Smooth muscle cell (in vitro differentiated cells): ENCODE results near the gene SREBF1. TPM values are rescaled to one million over a fixed set of nuclear protein-coding genes. Genes with fewer than 3 reads are reported as not detected.

ENCODE experiments used
- DNase-seq: peaks from one replicate; lab custom pipeline; 2025; ENCODE audit not compliant: unreplicated experiment; lab: John Stamatoyannopoulos, UW
- H2AFZ ChIP-seq: fragments of 200-600 bp; sonication (generic); 2 replicates; pipeline ENCODE4 v1.6.0; 2016; ENCODE audit warnings: antibody characterized with exemption, low read depth, mild to moderate bottlenecking
- H3F3A ChIP-seq: fragments of 200-600 bp; sonication (generic); 2 replicates; pipeline ENCODE4 v1.6.0; 2017; ENCODE audit warnings: antibody characterized with exemption, low read depth
- H3K27ac ChIP-seq: fragments of 200-600 bp; sonication (generic); 2 replicates; pipeline ENCODE4 v1.5.1; 2016; ENCODE audit warnings: low read depth, mild to moderate bottlenecking
- H3K27me3 ChIP-seq: fragments of 200-600 bp; sonication (generic); 2 replicates; pipeline ENCODE4 v1.6.1; 2016; ENCODE audit warnings: low read depth, mild to moderate bottlenecking
- H3K36me3 ChIP-seq: fragments of 200-600 bp; sonication (generic); 2 replicates; pipeline ENCODE4 v1.5.1; 2016; ENCODE audit warnings: low read depth
- H3K4me1 ChIP-seq: fragments of 200-600 bp; sonication (generic); 2 replicates; pipeline ENCODE4 v1.5.1; 2016; ENCODE audit warnings: low read depth
- H3K4me2 ChIP-seq: fragments of 200-600 bp; sonication (generic); 2 replicates; pipeline ENCODE4 v1.6.0; 2016; ENCODE audit warnings: mild to moderate bottlenecking
- H3K4me3 ChIP-seq: fragments of 200-600 bp; sonication (generic); 2 replicates; pipeline ENCODE4 v1.5.1; 2016; ENCODE audit warnings: mild to moderate bottlenecking
- H3K79me2 ChIP-seq: fragments of 200-600 bp; sonication (generic); 2 replicates; pipeline ENCODE4 v1.6.0; 2016; ENCODE audit warnings: low read depth, mild to moderate bottlenecking
- H3K9ac ChIP-seq: fragments of 200-600 bp; sonication (generic); 2 replicates; pipeline ENCODE4 v1.6.0; 2016; ENCODE audit warnings: low read depth
- H3K9me3 ChIP-seq: fragments of 200-600 bp; sonication (generic); replicated peaks from 2 replicates; pipeline ENCODE4 v1.5.1; 2016; ENCODE audit warnings: low read depth
- H4K20me1 ChIP-seq: fragments of 200-600 bp; sonication (generic); 2 replicates; pipeline ENCODE4 v1.6.0; 2016; ENCODE audit warnings: low read depth
- WGBS: methylation state at CpG from one replicate; pipeline ENCODE4 v1.1.7; 2016; ENCODE audit warnings: low lambda C conversion rate; 5-methylcytosine and 5-hydroxymethylcytosine counted together
- polyA plus RNA-seq: library from polyadenylated mRNA; unstranded; fragments of >200 nt; fragmentation: Nextera tagmentation; extraction: Ambion mirVana; gene quantifications from 2 replicates; pipeline ENCODE4 v1.2.1, GENCODE V29; 2016
- total RNA-seq: library from RNA; depleted of rRNA; stranded (reverse); fragments of >200 nt; gene quantifications from 2 replicates; pipeline ENCODE4 v1.2.3, GENCODE V29; 2014
- TF ChIP-seq, protein P1 (sequence below): fragments of 200-600 bp; sonication (generic); IDR thresholded peaks from 2 replicates; pipeline ENCODE4 v1.5.1; 2017; ENCODE audit warnings: borderline replicate concordance, mild to moderate bottlenecking, antibody characterized with exemption; ENCODE audit not compliant: insufficient read depth, poor library complexity, severe bottlenecking

Gene SREBF1
- total and polyA plus RNA-seq, 2 experiments from 2014 or later, result 23.5 to 45.4 TPM

DNA sequence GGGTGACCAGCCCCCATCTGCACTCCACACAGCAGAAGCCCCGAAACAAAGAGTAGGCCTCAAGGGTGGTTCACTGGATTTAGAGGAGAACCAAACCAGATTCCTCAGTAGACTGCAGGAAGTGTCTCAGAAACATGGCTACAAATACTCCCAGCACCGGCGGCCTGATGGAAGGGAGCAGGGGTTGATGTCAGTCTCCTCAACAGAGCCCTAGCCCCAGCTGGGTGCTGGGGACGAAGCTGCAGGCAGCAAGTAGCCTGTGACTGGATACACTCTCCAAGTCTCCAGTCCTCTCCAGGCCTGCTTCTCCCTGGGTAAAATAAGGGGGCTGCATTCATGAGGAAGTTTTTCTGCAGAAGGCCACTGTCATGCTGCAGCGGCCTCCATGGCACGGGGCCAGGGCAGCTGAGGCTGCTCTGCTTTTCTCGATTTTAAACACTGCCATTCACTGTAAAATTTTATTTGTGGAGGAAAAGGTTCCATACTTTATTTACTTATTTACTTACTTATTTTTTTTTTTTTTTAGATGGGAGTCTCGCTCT lies 36.7 kb upstream of the SREBF1 start:
- WGBS, result 81% methylated on average over 8 of the region's 8 CpGs
- H3K9me3 ChIP-seq, result no peaks in the 10 kb centered on the region
- no peak overlapping the region for H3K27ac ChIP-seq
- no peaks in the 10 kb centered on the region for H3K36me3 ChIP-seq
- TF ChIP-seq, protein P1, sequence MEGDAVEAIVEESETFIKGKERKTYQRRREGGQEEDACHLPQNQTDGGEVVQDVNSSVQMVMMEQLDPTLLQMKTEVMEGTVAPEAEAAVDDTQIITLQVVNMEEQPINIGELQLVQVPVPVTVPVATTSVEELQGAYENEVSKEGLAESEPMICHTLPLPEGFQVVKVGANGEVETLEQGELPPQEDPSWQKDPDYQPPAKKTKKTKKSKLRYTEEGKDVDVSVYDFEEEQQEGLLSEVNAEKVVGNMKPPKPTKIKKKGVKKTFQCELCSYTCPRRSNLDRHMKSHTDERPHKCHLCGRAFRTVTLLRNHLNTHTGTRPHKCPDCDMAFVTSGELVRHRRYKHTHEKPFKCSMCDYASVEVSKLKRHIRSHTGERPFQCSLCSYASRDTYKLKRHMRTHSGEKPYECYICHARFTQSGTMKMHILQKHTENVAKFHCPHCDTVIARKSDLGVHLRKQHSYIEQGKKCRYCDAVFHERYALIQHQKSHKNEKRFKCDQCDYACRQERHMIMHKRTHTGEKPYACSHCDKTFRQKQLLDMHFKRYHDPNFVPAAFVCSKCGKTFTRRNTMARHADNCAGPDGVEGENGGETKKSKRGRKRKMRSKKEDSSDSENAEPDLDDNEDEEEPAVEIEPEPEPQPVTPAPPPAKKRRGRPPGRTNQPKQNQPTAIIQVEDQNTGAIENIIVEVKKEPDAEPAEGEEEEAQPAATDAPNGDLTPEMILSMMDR, result no peak
- no peaks in the 10 kb centered on the region for H3K27me3 ChIP-seq
- H3F3A ChIP-seq, result peaks cover 13% of the 10 kb centered on the region
- DNase-seq, result no peak
- H3K4me2 ChIP-seq, result no peak overlapping the region
- H3K79me2 ChIP-seq, result no peaks in the 10 kb centered on the region
- peaks cover 19% of the 10 kb centered on the region for H4K20me1 ChIP-seq
- H2AFZ ChIP-seq, result no peak overlapping the region
- H3K4me1 ChIP-seq, result peaks cover 22% of the 10 kb centered on the region
- H3K9ac ChIP-seq, result no peak overlapping the region
- H3K4me3 ChIP-seq, result no peak overlapping the region

DNA sequence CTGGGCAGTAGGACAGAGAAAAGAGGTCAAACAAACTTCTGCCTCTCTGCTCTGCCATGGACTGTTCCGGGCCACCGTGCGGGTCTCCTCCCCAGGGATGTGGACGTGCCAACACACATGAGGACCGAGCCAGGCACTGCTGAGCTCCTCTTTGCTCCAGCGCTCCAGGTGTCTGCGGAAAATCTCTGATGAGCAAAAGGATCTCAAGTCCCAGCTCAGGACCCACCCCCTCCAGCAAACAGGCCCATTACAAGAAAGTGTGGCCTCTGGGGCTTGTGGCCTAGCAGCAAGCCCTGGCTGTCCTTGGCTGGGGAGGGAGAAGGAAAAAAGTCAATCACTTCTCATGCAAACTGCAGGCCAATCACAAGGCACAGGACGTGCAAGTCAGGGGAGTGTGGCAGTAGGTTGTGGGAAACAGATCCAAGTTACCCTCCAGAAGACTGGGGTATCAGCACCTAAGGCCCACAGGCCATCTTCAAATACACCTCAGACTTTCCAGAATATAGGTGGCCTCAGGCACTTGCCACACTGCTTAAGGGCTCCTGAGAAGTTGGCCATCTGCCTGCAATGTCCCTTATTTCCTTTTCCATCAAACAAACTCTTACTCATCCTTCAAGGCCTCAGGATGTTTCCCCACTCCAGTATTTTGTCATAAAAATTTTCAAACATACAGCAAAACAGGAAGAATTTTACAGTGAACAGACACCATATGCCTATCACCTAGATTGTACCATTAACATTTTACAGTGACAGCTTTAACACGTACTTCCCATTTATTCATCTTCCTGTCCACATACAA lies 36.0 kb upstream of the SREBF1 start:
- TF ChIP-seq, protein P1, result no peak
- Histone ChIP-seq H2AFZ (no peak overlapping the region), H3K36me3 (no peaks in the 10 kb centered on the region), H3K27me3 (no peaks in the 10 kb centered on the region), H3K4me1 (peaks cover 17% of the 10 kb centered on the region), H3K4me3 (no peak overlapping the region), H3K79me2 (no peaks in the 10 kb centered on the region), H4K20me1 (peaks cover 13% of the 10 kb centered on the region), H3K9me3 (no peaks in the 10 kb centered on the region), H3K27ac (no peak overlapping the region), H3K9ac (no peak overlapping the region), H3F3A (peaks cover 13% of the 10 kb centered on the region), H3K4me2 (no peak overlapping the region)
- 90% methylated on average over 9 of the region's 9 CpGs for WGBS
- no peak for DNase-seq

DNA sequence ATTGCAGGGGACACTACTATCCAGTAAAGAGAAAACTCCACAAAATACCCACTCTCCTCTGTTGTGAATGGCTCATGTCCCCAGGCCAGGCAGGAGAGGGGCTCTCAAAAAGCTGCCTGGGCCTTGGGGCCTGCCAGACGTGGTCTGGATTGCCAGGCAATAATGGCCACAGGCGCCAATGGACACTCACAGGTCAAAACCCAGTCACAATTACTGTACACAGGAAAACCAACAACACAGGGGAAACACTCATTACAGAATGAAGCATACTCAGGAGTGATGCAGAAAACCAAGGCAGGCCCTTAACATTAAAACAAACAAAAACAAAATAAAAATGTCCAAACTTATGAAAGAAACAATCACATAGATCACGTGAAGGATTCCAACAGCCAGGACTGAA lies 35.1 kb upstream of the SREBF1 start:
- H3K27me3 ChIP-seq, result no peaks in the 10 kb centered on the region
- peaks cover 13% of the 10 kb centered on the region for H3F3A ChIP-seq
- DNase-seq, result no peak
- 90% methylated on average over 3 of the region's 3 CpGs for WGBS
- H3K9me3 ChIP-seq, result no peaks in the 10 kb centered on the region
- no peak overlapping the region for H3K9ac ChIP-seq
- no peak overlapping the region for H3K27ac ChIP-seq
- TF ChIP-seq, protein P1, result no peak
- H3K4me2 ChIP-seq, result no peak overlapping the region
- H3K79me2 ChIP-seq, result no peaks in the 10 kb centered on the region
- no peak overlapping the region for H2AFZ ChIP-seq
- no peak overlapping the region for H3K4me3 ChIP-seq
- H3K36me3 ChIP-seq, result no peaks in the 10 kb centered on the region
- H4K20me1 ChIP-seq, result peaks cover 13% of the 10 kb centered on the region
- peaks cover 9% of the 10 kb centered on the region for H3K4me1 ChIP-seq
